HepG2 (cell line): ENCODE results near the gene LYPD6B. TPM values are rescaled to one million over a fixed set of nuclear protein-coding genes. Genes with fewer than 3 reads are reported as not detected.

Source experiments
- ATAC-seq: fragments of 200-7000 bp; cut with Tn5 transposase; 3 replicates; pipeline ENCODE4 v1.9.1; 2020; ENCODE audit warnings: mild to moderate bottlenecking, moderate library complexity
- BruUV-seq: library from RNA; stranded (reverse); fragments of 400-500 nt; replicated peaks from 2 replicates; lab custom pipeline; 2021; lab: Mats Ljungman, UMichigan
- CTCF ChIA-PET: fragments of 300-600 bp; formaldehyde crosslinking; extraction: SDS; loops from one replicate; lab custom pipeline; 2021; ENCODE audit warnings: low total read pairs, inconsistent platforms, low intra/inter-chr PET ratio; lab: Yijun Ruan, JAX
- POLR2A ChIA-PET: fragments of 350-600 bp; sonication (Branson Sonifier 250); formaldehyde crosslinking; loops from one replicate; lab custom pipeline; 2020; ENCODE audit warnings: antibody characterized with exemption, inconsistent platforms; lab: Yijun Ruan, JAX
- DNase-seq: peaks from one replicate; pipeline ENCODE4 v3.0.0-alpha.2; 2015; ENCODE audit warnings: low spot score
- FAIRE-seq: peaks from 3 replicates; lab custom pipeline; 2011; peaks lifted over from hg19 to GRCh38; lab: Jason Lieb, UNC
- H2AFZ ChIP-seq: one replicate; pipeline ENCODE4 v1.6.1; 2011; ENCODE audit warnings: low read length, inconsistent platforms
- H3K27ac ChIP-seq: fragments of 300-600 bp; 3 replicates; pipeline ENCODE4 v1.8.0; 2011; ENCODE audit warnings: mixed run types, mild to moderate bottlenecking, mixed read lengths, low read length, inconsistent platforms; ENCODE audit not compliant: insufficient read depth; ENCODE audit errors: extremely low read length
- H3K27me3 ChIP-seq, 2 experiments: fragments of 200-600 bp in 1 of 2; 2 replicates in 1 of 2; 3 replicates in 1 of 2; pipeline versions ENCODE4 v1.6.0 to v1.8.0; 2011; ENCODE audit warnings: low read length in 2 of 2, mild to moderate bottlenecking in 2 of 2, moderate library complexity in 2 of 2, inconsistent platforms in 1 of 2; ENCODE audit not compliant: insufficient read depth in 2 of 2, control insufficient read depth in 1 of 2
- H3K36me3 ChIP-seq, 2 experiments: fragments of 200-600 bp in 1 of 2; replicated peaks in 1 of 2; 2 replicates in 1 of 2; 3 replicates in 1 of 2; pipeline versions ENCODE4 v1.5.1 to v1.8.0; 2011; ENCODE audit warnings: low read length in 2 of 2, inconsistent platforms in 1 of 2; ENCODE audit not compliant: insufficient read depth in 2 of 2, control insufficient read depth in 1 of 2
- H3K4me1 ChIP-seq: 2 replicates; pipeline ENCODE4 v1.5.1; 2012; ENCODE audit warnings: low read length, inconsistent platforms; ENCODE audit not compliant: insufficient read depth
- H3K4me2 ChIP-seq: 2 replicates; pipeline ENCODE4 v1.6.0; 2011; ENCODE audit warnings: low read depth, low read length, inconsistent platforms
- H3K4me3 ChIP-seq, 3 experiments: fragments of 200-600 bp in 1 of 3; sonication (generic), shearing (Covaris generic) in 1 of 3; replicated peaks in 1 of 3; 2 replicates each; pipeline ENCODE4 v1.5.1; 2011 to 2016; ENCODE audit warnings: low read length in 3 of 3, inconsistent platforms in 2 of 3, low read depth in 2 of 3, mild to moderate bottlenecking in 2 of 3, control low read depth in 1 of 3, mixed read lengths in 1 of 3; ENCODE audit not compliant: insufficient read depth in 1 of 3
- H3K79me2 ChIP-seq: one replicate; pipeline ENCODE4 v1.6.1; 2011; ENCODE audit warnings: low read length, inconsistent platforms; ENCODE audit not compliant: insufficient read depth
- H3K9ac ChIP-seq: 2 replicates; pipeline ENCODE4 v1.6.0; 2011; ENCODE audit warnings: mild to moderate bottlenecking, low read depth, low read length, inconsistent platforms; ENCODE audit not compliant: insufficient read depth
- H3K9me3 ChIP-seq: 2 replicates; pipeline ENCODE4 v1.5.1; 2012; ENCODE audit warnings: mild to moderate bottlenecking, low read length
- H4K20me1 ChIP-seq: 2 replicates; pipeline ENCODE4 v1.6.0; 2011; ENCODE audit warnings: inconsistent platforms, mild to moderate bottlenecking, low read length, moderate library complexity; ENCODE audit not compliant: insufficient read depth
- HNRNPUL1 ChIP-seq: fragments of 200-400 bp; formaldehyde crosslinking; IDR thresholded peaks from 2 replicates; pipeline ENCODE4 v1.6.1; 2017; ENCODE audit warnings: low read depth, mild to moderate bottlenecking, low read length, moderate library complexity
- JUND ChIP-seq: sonication (generic); formaldehyde crosslinking; IDR thresholded peaks from 2 replicates; pipeline ENCODE4 v1.8.0; 2022; ENCODE audit warnings: mild to moderate bottlenecking, missing genetic modification reagents
- KLF15 ChIP-seq: sonication (generic); formaldehyde crosslinking; IDR thresholded peaks from 2 replicates; pipeline ENCODE4 v1.8.1; 2023; ENCODE audit warnings: borderline replicate concordance, mild to moderate bottlenecking, inconsistent platforms, missing genetic modification reagents, mixed read lengths
- RBFOX2 ChIP-seq: fragments of 200-400 bp; formaldehyde crosslinking; IDR thresholded peaks from 2 replicates; pipeline ENCODE4 v1.6.1; 2017; ENCODE audit warnings: low read depth, mild to moderate bottlenecking, low read length
- SALL2 ChIP-seq: sonication (generic); formaldehyde crosslinking; IDR thresholded peaks from 2 replicates; pipeline ENCODE4 v1.8.1; 2023; ENCODE audit warnings: mild to moderate bottlenecking, missing genetic modification reagents, inconsistent platforms
- SKI ChIP-seq: fragments of 450-650 bp; IDR thresholded peaks from one replicate; pipeline ENCODE4 v1.6.1; 2018; ENCODE audit warnings: mild to moderate bottlenecking; ENCODE audit not compliant: partially characterized antibody
- TARDBP ChIP-seq: sonication (generic); formaldehyde crosslinking; IDR thresholded peaks from 2 replicates; pipeline ENCODE4 v1.8.0; 2022; ENCODE audit warnings: mild to moderate bottlenecking, missing genetic modification reagents
- TCF7 ChIP-seq: sonication (generic); IDR thresholded peaks from 2 replicates; pipeline ENCODE4 v1.6.1; 2016; ENCODE audit warnings: antibody characterized with exemption, low read depth
- TRAFD1 ChIP-seq: sonication (generic); formaldehyde crosslinking; IDR thresholded peaks from 2 replicates; pipeline ENCODE4 v1.5.1; 2020; ENCODE audit warnings: missing genetic modification reagents, mild to moderate bottlenecking, borderline replicate concordance
- ZBTB25 ChIP-seq: IDR thresholded peaks from 2 replicates; pipeline ENCODE4 v1.6.1; 2018; ENCODE audit warnings: missing genetic modification reagents
- ZBTB4 ChIP-seq: sonication (generic); formaldehyde crosslinking; IDR thresholded peaks from 2 replicates; pipeline ENCODE4 v1.4.0; 2020; ENCODE audit warnings: missing genetic modification reagents, mild to moderate bottlenecking, borderline replicate concordance
- ZBTB49 ChIP-seq: sonication (generic); formaldehyde crosslinking; IDR thresholded peaks from 2 replicates; pipeline ENCODE4 v1.4.0; 2020; ENCODE audit warnings: missing genetic modification reagents, borderline replicate concordance
- ZNF224 ChIP-seq: sonication (generic); formaldehyde crosslinking; IDR thresholded peaks from 2 replicates; pipeline ENCODE4 v1.5.0; 2020; ENCODE audit warnings: mild to moderate bottlenecking, missing genetic modification reagents
- ZNF383 ChIP-seq: sonication (generic); formaldehyde crosslinking; IDR thresholded peaks from 2 replicates; pipeline ENCODE4 v1.4.0; 2020; ENCODE audit warnings: missing genetic modification reagents, mild to moderate bottlenecking, borderline replicate concordance
- ZNF598 ChIP-seq: sonication (generic); formaldehyde crosslinking; IDR thresholded peaks from 2 replicates; pipeline ENCODE4 v1.5.1; 2020; ENCODE audit warnings: mild to moderate bottlenecking, missing genetic modification reagents, borderline replicate concordance
- ZNF703 ChIP-seq: sonication (generic); formaldehyde crosslinking; IDR thresholded peaks from 2 replicates; pipeline ENCODE4 v1.5.1; 2020; ENCODE audit warnings: missing genetic modification reagents, mild to moderate bottlenecking, moderate library complexity, borderline replicate concordance
- WGBS: methylation state at CpG from one replicate; pipeline ENCODE4 v1.1.6; 2017; ENCODE audit warnings: low lambda C conversion rate; 5-methylcytosine and 5-hydroxymethylcytosine counted together
- in situ Hi-C: cut with HindIII; loops from 2 replicates; pipeline ENCODE4 v1.10.0; 2017; ENCODE audit warnings: low pct_unique_long_range_greater_than_20kb; ENCODE audit not compliant: extremely low pct_ligation_motif_present
- intact Hi-C: fragments of 100-400 bp; cut with micrococcal nuclease; formaldehyde crosslinking; loops from one replicate; pipeline ENCODE4 v1.10.0; 2022; ENCODE audit not compliant: unreplicated experiment
- polyA plus RNA-seq, 8 experiments: library from polyadenylated mRNA; depleted of rRNA in 3 of 8; stranded (reverse) in 7 of 8; unstranded in 1 of 8; fragments of >200 nt; fragmentation: Illumina TruSeq in 4 of 8; extraction: Trizol in 4 of 8; gene quantifications; 2 replicates each; pipeline versions ENCODE4 v1.2.1 to v1.2.3, GENCODE V29; 2011 to 2016; ENCODE audit warnings: low read depth in 4 of 8, missing spikeins in 1 of 8, mixed read lengths in 1 of 8; ENCODE audit not compliant: insufficient read depth in 1 of 8
- total RNA-seq, 5 experiments: library from RNA; depleted of rRNA; stranded (reverse); fragments of >200 nt; fragmentation: Illumina TruSeq; extraction: Trizol; gene quantifications; 2 replicates each; pipeline ENCODE4 v1.2.3, GENCODE V29; 2016; ENCODE audit warnings: low read depth in 1 of 5

LYPD6B gene
- total and polyA plus RNA-seq, 2 of the 13 experiments (the other 11 are each of a cell fraction or from before 2014, with no cell fraction given) = not detected

GRCh38 chr2:149235816-149236375 lies 197.4 kb downstream of the LYPD6B start:
- no peak for FAIRE-seq
- in situ Hi-C loops = no loop called here
- POLR2A ChIA-PET = no interaction called here
- TF ChIP-seq JUND (CRISPR knock-in tag) (no peak), ZNF598 (CRISPR knock-in tag) (no peak), TCF7 (no peak), RBFOX2 (no peak), ZNF703 (CRISPR knock-in tag) (no peak), HNRNPUL1 (no peak), TARDBP (CRISPR knock-in tag) (no peak), KLF15 (CRISPR knock-in tag) (no peak), ZNF383 (CRISPR knock-in tag) (no peak), ZBTB49 (CRISPR knock-in tag) (no peak), SKI (no peak), SALL2 (CRISPR knock-in tag) (no peak), ZNF224 (CRISPR knock-in tag) (no peak), ZBTB4 (no peak), TRAFD1 (no peak), ZBTB25 (CRISPR knock-in tag) (no peak)

More at GRCh38 chr2:149235816-149236375, 197.4 kb downstream of the LYPD6B start:
- H3K4me2 ChIP-seq = no peak overlapping the region
- no peaks in the 10 kb centered on the region for H3K79me2 ChIP-seq
- BruUV-seq = no TSS peak
- intact Hi-C loops = no loop called here
- no peak overlapping the region for H2AFZ ChIP-seq
- DNase-seq = no peak
- 1% methylated on average over 3 of the region's 3 CpGs for WGBS
- no peaks in the 10 kb centered on the region for H4K20me1 ChIP-seq
- CTCF ChIA-PET = no interaction called here
- no peak overlapping the region for H3K4me3 ChIP-seq
- no peaks in the 10 kb centered on the region for H3K27me3 ChIP-seq
- no peak overlapping the region for H3K27ac ChIP-seq
- no peak overlapping the region for H3K9ac ChIP-seq
- no peaks in the 10 kb centered on the region for H3K9me3 ChIP-seq
- ATAC-seq = no peak
- H3K4me1 ChIP-seq = no peaks in the 10 kb centered on the region
- no peaks in the 10 kb centered on the region for H3K36me3 ChIP-seq
